GM12872 (cell line): ENCODE results near the gene MTOR.

Source experiments
- TF ChIP-seq, protein P1 (sequence below): IDR thresholded peaks from 3 replicates; pipeline ENCODE4 v1.5.1; 2011; ENCODE audit warnings: low read depth, mild to moderate bottlenecking, low read length, moderate library complexity; ENCODE audit not compliant: insufficient read depth

MTOR gene

GRCh38 chr1:11207898-11208611, 54.3 kb downstream of the MTOR start:
- TF ChIP-seq, protein P1, sequence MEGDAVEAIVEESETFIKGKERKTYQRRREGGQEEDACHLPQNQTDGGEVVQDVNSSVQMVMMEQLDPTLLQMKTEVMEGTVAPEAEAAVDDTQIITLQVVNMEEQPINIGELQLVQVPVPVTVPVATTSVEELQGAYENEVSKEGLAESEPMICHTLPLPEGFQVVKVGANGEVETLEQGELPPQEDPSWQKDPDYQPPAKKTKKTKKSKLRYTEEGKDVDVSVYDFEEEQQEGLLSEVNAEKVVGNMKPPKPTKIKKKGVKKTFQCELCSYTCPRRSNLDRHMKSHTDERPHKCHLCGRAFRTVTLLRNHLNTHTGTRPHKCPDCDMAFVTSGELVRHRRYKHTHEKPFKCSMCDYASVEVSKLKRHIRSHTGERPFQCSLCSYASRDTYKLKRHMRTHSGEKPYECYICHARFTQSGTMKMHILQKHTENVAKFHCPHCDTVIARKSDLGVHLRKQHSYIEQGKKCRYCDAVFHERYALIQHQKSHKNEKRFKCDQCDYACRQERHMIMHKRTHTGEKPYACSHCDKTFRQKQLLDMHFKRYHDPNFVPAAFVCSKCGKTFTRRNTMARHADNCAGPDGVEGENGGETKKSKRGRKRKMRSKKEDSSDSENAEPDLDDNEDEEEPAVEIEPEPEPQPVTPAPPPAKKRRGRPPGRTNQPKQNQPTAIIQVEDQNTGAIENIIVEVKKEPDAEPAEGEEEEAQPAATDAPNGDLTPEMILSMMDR, result no peak

GRCh38 chr1:11204396-11205190, 57.8 kb downstream of the MTOR start:
- TF ChIP-seq, protein P1, result no peak

DNA sequence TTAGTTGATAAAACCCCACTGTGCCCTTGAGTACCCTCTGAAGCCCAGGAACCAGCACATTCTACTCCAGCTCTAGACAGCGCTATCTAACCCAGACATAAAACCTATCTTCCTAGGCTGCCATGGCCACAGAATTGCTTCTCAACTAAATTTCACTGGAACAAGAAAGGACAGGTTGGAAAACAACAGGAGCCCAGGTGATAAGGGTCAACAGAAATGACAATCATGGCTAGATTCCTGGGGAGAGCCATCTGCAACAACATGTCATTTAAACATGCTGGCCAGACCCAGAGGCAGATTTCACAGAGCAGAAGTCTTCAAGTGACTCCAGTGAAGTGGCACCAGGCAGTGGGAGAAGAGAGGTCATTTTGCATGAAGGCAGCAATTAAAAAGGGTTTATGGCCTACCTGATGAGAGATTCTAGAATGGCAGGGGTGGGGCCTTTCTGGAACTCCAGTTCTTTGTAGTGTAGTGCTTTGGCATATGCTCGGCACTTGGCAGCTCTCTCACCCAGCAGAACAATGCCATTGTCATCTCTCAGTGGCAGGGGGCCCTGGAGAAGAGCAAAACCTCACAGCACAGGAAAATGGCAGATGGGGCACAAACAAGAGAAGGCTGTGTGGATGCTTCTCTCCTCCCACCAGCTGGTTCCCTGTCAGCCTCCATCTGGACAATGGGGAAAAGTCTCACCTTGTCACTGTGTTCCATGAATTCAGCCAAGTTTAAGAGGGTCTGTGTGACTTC, 63.3 kb downstream of the MTOR start:
- TF ChIP-seq, protein P1, result no peak

GRCh38 chr1:11198257-11198656, 64.1 kb downstream of the MTOR start:
- TF ChIP-seq, protein P1, result no peak

GRCh38 chr1:11197359-11197758, 65.0 kb downstream of the MTOR start:
- TF ChIP-seq, protein P1, result no peak

GRCh38 chr1:11196945-11197344, 65.4 kb downstream of the MTOR start:
- TF ChIP-seq, protein P1, result no peak
